GM12891 (cell line): Measurements from ENCODE around the gene SRSF3.

Experiments used
- POLR2A ChIP-seq: IDR thresholded peaks from 2 replicates; pipeline ENCODE4 v1.6.1; 2011; ENCODE audit warnings: low read depth, low read length, control low read depth
- POLR2AphosphoS5 ChIP-seq: IDR thresholded peaks from 2 replicates; pipeline ENCODE4 v1.6.1; 2011; ENCODE audit warnings: low read depth, low read length, control low read depth
- TAF1 ChIP-seq: IDR thresholded peaks from 2 replicates; pipeline ENCODE4 v1.6.1; 2011; ENCODE audit warnings: low read depth, low read length, control low read depth

- TF ChIP-seq POLR2AphosphoS5 (no peak), POLR2A (no peak), TAF1 (no peak)
Observed at GRCh38 chr6:36586606-36587005, 7.6 kb upstream of the SRSF3 start.
